Measurements from ENCODE around the gene SIL1. TPM values are rescaled to one million over a fixed set of nuclear protein-coding genes. Genes with fewer than 3 reads are reported as not detected.

The SIL1 gene
- polyA plus RNA-seq, 1 donor (not counting 4 experiments of a cell fraction or from before 2014, with no cell fraction given): 45.4 TPM

- no peaks in the 10 kb centered on the region for H3K79me2 ChIP-seq (ENCODE audit: control insufficient read depth, insufficient read depth, low read length)
- H3K9ac ChIP-seq (ENCODE audit: control insufficient read depth, extremely low read depth, insufficient read depth, low read length): no peak overlapping the region
- no peaks in the 10 kb centered on the region for H3K9me1 ChIP-seq (ENCODE audit: control insufficient read depth, extremely low read depth, insufficient read depth, low read length)
- H3K4me3 ChIP-seq (ENCODE audit: control insufficient read depth in 2 of 3, extremely low read depth in 1 of 3, insufficient read depth in 2 of 3, low read depth in 1 of 3, low read length in 3 of 3): no peak overlapping the region
- peaks cover 0 to 2% of the 10 kb centered on the region in 2 experiments for H3K36me3 ChIP-seq (ENCODE audit: control insufficient read depth in 2 of 2, extremely low read depth in 1 of 2, insufficient read depth in 2 of 2, low read length in 2 of 2)
- H3K4me1 ChIP-seq (ENCODE audit: control insufficient read depth, extremely low read depth, insufficient read depth, low read length): peaks cover 15% of the 10 kb centered on the region
- H2AFZ ChIP-seq (ENCODE audit: control insufficient read depth, low read length): no peak overlapping the region
- no peak for FAIRE-seq
- no peak for DNase-seq (ENCODE audit: low read depth, low spot score)
- no peaks in the 10 kb centered on the region for H3K9me3 ChIP-seq (ENCODE audit: control insufficient read depth, low read depth, low read length)
- TF ChIP-seq CTCF (optimal IDR thresholded peaks at IDR 0.05 in 1 of 3, IDR thresholded peaks at IDR 0.05 in 1 of 3, conservative IDR thresholded peaks at IDR 0.05 in 1 of 3; ENCODE audit: extremely low read depth in 1 of 3, insufficient read depth in 2 of 3, low read length in 3 of 3) (no peak), EZH2 (IDR thresholded peaks at IDR 0.05; ENCODE audit: low read length) (no peak)
- H3K27ac ChIP-seq (ENCODE audit: control insufficient read depth, insufficient read depth, low read length): no peak overlapping the region
- dilution Hi-C loops (cut with MboI; ENCODE audit: extremely low pct_ligation_motif_present, low sequenced_read_pairs): no loop called here
- H3K27me3 ChIP-seq (ENCODE audit: control insufficient read depth, extremely low read depth, insufficient read depth, low read length): no peaks in the 10 kb centered on the region
- H3K4me2 ChIP-seq (ENCODE audit: control insufficient read depth, extremely low read depth, insufficient read depth, low read depth, low read length): no peak overlapping the region
- no peaks in the 10 kb centered on the region for H4K20me1 ChIP-seq (ENCODE audit: control insufficient read depth, extremely low read depth, insufficient read depth, low read length)
Observed at GRCh38 chr5:139105621-139106071, 92.5 kb downstream of the SIL1 start.

- Histone ChIP-seq H3K27me3 (ENCODE audit: control insufficient read depth, extremely low read depth, insufficient read depth, low read length) (no peaks in the 10 kb centered on the region), H3K9me3 (ENCODE audit: control insufficient read depth, low read depth, low read length) (no peaks in the 10 kb centered on the region), H3K9ac (ENCODE audit: control insufficient read depth, extremely low read depth, insufficient read depth, low read length) (peak overlapping the region; percentile 7), H4K20me1 (ENCODE audit: control insufficient read depth, extremely low read depth, insufficient read depth, low read length) (no peaks in the 10 kb centered on the region), H3K4me2 (ENCODE audit: control insufficient read depth, extremely low read depth, insufficient read depth, low read depth, low read length) (peak overlapping the region; percentile 60), H3K4me1 (ENCODE audit: control insufficient read depth, extremely low read depth, insufficient read depth, low read length) (peaks cover 17% of the 10 kb centered on the region), H3K4me3 (ENCODE audit: control insufficient read depth in 2 of 3, extremely low read depth in 1 of 3, insufficient read depth in 2 of 3, low read depth in 1 of 3, low read length in 3 of 3) (no peak overlapping the region), H2AFZ (ENCODE audit: control insufficient read depth, low read length) (peak overlapping the region; percentile 75), H3K9me1 (ENCODE audit: control insufficient read depth, extremely low read depth, insufficient read depth, low read length) (no peaks in the 10 kb centered on the region), H3K79me2 (ENCODE audit: control insufficient read depth, insufficient read depth, low read length) (no peaks in the 10 kb centered on the region), H3K27ac (ENCODE audit: control insufficient read depth, insufficient read depth, low read length) (peak overlapping the region; percentile 42), H3K36me3 (ENCODE audit: control insufficient read depth in 2 of 2, extremely low read depth in 1 of 2, insufficient read depth in 2 of 2, low read length in 2 of 2) (peaks cover 0 to 2% of the 10 kb centered on the region in 2 experiments)
- TF ChIP-seq EZH2 (IDR thresholded peaks at IDR 0.05; ENCODE audit: low read length): no peak
- peak; percentile 77 for FAIRE-seq
- dilution Hi-C loops (cut with MboI; ENCODE audit: extremely low pct_ligation_motif_present, low sequenced_read_pairs): no loop called here
- DNase-seq (ENCODE audit: low read depth, low spot score): no peak
Observed at GRCh38 chr5:139104577-139105276, 93.4 kb downstream of the SIL1 start.
